ENCODE data around the gene PRKCE.

DNA sequence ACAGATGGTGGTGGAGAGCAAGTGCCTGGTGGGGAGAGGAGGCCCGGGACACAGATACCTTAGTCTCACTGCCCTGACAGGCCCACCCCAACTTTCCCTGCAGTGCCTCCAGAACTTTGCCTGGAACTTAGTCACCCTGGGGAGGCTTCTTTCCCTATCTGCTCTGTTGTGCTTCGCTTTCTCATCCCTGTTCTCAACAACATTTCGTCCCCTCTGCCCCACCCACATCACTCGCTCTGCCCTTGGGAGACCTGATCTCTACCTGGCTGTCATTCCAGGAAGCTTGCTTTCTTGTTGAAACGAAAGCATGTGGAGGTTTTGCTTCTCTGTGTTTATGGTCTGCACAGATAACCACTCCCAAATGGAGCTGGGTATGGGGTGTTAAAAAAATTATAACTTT, 93.8 kb downstream of the PRKCE start:
- no peak for TF ChIP-seq CTCF (IDR thresholded peaks at IDR 0.05)
- no peak for TF ChIP-seq POLR2A (IDR thresholded peaks at IDR 0.05)
